Pons (tissue), 1 donor: ENCODE results near the gene BZW1.

Experiments
- DNase-seq: peaks from one replicate; pipeline ENCODE4 v3.0.0-alpha.2; 2016; ENCODE audit warnings: low spot score

Gene BZW1

DNA sequence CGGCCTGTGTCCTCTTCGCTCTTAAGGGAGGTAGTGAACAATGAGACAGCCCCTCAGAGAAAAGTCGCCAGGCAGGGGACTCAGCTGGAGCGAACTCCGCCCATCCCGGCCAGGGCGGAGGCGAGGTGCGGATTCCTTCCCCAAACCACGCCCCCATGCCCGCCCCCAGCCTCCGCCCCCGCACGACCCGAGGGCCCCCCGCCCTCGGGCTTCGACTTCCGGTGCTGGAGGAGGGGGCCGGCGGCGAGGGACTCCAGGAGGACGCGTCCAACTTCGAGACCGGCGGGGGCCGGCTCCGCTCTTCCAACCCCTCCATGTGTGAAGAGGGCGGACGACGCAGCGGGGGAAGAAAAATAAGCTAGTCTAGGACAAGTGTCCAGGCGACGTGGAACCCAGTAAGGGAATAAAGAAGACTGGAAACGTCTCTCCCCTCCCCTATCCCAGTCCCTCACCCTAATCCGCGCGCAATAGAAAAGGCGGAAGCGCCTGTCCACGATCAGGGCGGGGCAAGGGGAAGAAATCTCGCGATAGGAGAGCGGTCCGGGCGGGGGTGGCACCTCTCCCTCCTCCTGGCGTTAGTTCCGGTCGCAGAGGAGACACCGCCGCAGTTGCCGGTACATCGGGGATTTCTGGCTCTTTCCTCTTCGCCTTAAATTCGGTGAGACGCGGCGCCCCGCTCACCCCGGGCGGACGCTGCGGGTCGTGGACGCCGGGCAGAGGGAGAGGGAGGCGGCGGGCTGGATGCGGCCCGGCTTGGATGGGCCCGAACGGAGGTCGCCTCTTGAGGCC, at the start of gene BZW1:
BZW1 (plus strand) TSS at position 578 of the 789 bp plus-strand sequence. CDS start 1,308 bp downstream, outside the sequence.
- DNase-seq = peak; percentile 98

DNA sequence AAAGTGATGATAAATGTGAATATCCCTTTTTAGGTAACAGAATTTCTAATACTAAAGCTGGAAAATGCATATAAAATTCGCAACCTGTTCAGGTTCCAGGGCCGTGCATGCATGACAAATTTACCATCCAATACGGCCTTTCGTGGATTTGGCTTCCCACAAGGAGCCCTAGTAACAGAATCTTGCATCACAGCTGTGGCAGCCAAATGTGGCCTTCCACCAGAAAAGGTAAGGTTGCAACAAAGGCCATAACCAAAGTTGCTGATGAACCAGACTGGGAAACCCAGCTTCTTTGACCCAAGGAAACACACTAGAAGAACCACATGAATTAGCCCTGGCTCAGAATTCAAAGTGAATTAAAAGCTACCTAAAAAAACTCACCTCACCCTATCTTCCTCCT, 49.6 kb upstream of the BZW1 start:
- no peak for DNase-seq

DNA sequence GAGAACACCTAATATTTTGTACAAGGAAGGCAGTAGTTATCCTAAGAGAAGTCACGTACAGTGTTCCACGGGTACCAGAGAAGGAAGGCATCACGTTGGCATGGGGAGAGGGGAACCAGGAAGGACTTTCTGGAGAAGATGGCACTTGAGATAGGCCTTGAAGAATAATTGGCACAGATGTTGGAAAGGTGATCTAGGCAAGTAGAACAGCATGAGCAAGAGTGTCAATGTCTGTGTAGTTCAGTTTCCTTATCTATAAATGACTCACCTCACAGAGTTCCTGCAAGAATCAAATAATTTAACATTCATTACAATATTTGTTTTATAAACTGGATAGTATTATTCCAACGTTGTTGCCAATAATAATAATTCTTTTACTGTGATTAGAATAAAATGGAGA, 48.3 kb upstream of the BZW1 start:
- no peak for DNase-seq

DNA sequence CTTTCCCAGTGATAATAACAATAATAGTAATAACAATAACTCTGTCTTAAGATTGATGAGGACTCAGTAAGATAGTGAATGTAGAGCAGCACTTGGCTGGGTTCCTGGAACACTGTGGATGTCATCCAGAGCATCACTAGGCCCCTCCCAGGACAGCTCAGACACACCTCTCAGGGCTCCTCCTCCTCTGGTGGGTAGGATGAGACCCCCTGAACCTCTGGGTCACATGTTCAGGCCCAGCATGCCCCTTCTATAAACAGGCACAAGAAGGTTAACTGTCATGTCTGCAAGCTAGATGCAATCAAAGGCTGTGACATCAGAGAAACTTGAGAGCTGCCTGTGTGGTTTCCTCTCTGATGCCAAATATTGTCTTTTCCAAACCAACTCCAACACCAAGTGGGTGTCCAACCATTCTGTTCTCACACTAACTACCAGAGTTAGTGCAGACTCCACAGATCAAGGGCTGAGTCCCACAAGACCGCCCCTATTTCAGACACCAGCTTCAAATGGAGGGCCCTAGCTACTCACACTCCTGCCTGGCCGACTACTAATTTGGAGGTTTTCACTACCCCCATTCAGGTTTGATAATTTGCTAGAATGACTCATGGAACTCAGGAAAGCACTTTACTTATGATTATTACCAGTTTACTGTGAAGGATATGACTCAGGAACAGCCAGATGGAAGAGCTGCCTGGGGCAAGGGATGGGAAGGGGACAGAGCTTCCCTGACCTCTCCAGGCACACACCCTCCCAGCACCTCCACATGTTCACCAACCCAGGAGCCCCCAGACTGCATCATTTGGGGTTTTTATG, 46.4 kb upstream of the BZW1 start:
- DNase-seq = no peak

DNA sequence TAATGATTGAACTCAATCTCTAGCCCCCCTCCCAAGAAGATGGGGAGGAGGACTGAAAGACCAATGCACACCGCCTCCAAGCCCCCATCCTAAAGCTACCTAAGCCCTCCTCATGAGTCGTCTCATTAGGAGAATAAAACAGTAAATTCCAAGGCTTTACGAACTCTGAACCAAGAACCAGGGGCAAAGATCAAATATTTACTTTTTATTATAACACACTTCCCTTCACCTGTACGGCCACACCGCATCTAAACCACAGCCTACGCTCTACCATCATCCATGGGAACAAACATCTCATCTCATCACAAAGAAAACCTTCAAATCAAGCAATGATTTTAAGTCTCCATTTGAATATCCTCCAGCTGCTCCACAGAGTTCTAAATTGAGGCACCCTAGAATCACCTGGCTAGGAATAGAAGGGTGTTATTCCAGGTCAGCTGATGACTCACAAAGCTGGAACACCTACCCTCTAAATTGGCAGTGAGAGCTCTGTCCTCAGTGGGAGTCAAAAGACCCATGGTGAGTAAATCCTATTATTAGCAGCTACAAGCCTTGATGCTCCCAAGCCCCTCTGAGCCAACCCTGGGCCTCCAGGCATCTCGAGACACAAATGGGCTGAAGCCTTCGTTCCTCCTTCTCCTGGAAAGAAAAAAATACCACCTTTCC, 45.6 kb upstream of the BZW1 start:
- DNase-seq = peak; percentile 4

DNA sequence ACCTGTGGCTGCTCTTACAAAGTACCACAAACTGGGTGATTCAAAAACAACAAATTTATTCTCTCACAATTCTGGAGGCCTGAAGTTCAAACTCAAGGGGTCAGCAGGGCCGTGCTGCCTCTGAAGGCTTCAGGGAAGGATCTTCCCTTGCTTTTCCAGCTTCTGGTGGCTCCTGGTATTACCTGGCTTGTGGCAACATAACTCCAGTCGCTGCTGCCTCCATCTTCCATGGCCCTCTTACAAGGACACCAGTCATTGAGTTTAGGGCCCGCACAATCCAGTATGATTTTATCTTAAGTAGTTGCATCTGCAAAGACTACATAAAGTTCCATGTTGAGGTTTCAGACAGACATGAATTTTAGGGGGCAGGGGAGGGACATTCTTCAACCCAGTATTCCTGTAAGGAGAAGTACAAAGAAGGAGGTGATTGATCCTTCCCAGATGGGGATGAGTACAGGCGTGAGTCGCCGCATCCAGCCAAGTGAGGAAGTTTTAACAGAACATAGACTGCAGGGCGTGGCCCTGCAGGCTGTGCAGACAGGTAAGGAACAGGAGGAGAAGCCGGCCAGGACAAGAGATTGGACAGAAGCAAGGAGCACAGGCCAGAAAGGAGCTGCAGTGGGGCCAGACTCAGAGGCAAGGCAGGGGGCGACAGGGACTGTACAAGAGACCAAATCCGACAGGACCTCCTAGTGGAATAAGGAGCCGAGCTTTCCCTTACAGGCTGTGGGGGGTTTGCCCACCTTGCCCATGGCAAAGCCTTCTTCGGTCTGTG, 44.4 kb upstream of the BZW1 start:
- DNase-seq = no peak

DNA sequence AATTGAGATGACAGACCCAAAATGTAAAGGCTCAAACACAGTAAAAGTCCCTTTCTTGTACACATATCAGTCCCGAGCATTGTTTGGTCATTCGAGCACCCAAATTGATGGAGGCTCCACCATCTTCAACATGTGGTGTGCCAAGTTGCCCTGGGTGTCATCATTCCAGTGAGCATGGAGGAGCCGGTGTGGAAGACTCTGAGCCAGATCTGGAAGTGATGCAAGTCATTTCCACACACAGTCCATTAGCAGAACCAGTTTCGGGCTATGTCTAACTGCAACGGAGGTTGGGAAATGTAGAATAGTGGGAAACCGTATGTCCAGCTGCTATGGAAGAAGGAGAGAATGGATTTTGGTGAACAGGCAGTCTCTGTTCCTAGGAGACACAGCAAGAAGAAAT, 40.9 kb upstream of the BZW1 start:
- DNase-seq = no peak

DNA sequence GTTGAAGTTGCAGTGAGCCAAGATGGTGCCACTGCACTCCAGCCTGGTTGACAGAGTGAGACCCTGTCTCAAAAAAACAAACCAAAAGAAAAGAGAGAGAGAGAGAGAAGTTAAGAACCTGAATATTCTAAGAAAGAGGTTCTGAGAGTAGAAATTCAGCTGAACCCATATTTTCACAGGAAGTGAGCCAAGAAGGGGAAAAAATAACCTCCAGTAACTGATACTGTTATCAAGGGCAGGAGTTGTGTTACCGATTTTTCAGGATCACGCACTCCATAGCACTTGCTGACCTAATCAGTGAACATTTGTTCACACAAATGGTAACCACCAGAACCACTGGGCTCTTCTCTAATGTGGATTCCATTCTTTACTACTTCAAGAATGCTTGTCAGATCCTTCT, 39.1 kb upstream of the BZW1 start:
- no peak for DNase-seq

DNA sequence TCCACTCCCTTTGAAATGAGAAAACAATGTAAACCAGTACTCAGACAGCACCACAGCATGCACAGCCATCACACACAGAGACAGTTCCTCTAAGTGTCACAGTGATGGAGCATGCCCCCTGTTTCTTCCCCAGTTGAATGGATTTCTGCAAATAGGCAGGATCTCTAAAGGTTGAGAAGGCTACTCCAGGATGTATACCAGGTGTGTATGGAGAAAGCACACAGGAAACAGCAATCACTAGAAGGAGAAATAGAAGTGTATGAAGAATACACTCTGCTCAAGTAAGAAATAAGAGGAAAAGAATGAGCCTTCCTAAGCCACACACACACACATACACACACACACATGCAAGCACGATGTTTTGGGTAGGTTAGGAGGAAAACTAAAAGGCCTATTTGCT, 38.6 kb upstream of the BZW1 start:
- no peak for DNase-seq

DNA sequence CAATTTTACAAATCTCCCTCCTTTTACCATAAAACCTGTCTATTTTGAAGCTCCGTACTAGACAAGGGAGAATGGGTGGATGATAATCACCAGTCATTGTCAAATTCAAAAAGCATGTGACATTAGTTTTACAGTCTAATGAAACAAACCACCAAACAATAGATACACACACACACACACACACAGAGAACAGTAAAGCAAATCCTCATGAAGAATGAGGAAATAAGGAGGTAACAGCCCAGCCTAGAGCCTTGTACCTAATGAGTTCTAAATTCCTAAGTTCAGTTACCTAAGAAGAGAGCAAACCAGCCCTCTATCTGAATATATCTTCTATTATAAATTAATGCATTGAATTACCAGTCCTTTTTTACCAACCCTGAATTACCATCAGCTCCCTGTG, 36.8 kb upstream of the BZW1 start:
- DNase-seq = no peak

DNA sequence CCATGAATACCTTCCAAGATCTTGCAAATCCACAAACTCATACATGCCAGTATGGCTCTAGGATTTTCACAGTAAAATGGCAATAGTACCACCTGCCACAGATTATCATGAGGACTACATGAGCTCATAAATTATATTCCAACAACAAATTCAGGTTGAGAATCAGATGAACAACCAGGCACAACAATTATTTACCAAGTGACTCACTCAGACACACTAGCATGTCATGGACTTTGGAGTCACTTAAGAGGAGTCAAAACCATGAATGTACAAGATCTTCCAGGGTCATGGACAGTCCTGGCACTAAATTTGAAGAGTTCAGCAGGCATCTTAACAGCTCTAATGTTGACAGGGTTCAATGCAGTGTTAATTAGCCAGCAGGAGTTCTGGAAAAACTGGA, 34.4 kb upstream of the BZW1 start:
- DNase-seq = no peak

DNA sequence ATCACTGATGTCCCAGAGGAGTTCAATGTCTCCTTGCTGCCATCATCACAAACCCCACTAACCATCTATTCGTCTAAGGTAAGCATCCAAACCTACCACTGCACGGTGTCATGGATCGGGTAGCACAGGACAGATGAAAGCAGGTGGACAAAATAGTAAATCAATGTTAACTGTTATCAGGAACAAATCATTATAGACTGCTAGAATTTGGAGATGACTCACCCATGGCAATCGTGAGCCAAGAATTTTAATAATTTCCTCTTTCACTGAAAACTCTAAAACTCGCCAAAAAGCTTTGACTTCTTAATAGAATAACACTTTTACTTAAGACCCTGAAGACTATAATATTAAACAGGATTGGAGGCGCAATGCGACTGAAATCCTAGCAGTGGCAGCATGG, 33.7 kb upstream of the BZW1 start:
- no peak for DNase-seq

DNA sequence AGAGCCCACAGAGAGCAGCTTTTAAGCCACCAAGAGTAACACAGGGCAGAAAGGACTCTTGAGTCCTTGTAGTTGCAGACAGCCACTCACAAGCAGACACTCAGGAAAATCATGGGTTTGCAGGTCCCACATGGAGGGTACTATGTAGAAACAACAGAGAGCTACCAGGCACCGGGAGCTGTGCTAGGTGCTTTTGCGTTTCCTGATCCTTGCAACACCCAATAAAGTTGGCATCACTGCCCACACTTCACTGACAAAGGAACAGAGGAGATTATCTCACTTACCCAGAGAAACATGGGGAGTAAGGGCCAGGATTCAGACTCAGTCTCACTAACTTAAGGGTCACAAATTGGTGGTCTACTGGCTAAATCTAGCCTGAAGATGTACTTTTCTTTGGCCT, 32.5 kb upstream of the BZW1 start:
- no peak for DNase-seq

DNA sequence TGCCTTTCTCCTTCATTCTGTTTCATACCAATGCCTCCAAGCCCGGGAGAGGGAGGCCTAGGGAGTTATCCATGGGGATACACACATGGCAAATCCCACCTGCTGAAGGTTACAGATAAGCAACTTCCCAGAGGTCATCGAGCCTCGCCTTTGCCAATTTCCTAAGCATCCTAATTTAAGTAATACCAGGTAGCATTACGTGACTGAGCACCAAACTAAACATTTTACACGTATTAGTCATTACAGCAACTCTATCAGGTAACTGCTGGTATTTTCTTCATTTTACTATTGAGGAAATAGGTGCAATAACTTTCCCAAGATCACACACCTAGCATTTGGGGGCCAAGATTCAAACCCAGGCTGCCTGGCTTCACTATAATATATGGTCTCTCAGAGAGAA, 30.1 kb upstream of the BZW1 start:
- no peak for DNase-seq

DNA sequence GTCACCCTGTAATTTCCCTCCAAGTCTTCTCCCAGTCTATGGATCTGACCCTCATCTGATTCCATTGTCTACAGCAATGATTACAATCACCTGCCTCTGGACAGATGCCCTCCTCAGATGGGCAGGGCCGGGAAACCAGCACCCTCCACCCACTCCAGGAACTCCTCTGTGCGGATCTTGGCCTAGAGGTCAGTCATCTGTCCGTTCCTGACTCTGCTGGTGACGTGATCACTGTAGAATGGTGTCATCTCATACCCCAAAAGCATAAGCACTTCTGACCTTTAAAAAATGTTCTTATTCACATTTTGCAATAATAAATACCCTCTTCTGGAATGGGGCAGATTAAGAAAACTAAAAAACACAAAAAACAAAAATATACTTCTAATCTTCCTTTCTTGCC, 29.5 kb upstream of the BZW1 start:
- no peak for DNase-seq

DNA sequence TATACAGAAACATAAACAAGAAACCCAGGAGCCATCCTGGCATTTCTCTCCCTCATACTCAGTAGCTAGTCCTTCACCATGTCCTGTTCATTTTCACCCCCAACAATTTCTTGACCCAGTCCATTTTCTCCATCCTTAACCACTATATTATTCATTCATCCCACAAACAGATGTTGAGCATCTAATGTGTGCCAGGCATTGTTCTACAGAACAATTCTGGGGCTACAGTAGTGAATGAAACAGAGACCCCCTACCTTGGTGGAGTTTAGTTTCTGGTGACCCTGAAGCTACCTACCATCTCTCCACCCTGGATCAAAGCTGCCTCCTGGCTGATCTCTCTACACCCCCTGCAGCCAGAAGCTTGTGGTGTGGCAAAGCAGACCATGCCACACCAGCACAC, 27.5 kb upstream of the BZW1 start:
- no peak for DNase-seq

DNA sequence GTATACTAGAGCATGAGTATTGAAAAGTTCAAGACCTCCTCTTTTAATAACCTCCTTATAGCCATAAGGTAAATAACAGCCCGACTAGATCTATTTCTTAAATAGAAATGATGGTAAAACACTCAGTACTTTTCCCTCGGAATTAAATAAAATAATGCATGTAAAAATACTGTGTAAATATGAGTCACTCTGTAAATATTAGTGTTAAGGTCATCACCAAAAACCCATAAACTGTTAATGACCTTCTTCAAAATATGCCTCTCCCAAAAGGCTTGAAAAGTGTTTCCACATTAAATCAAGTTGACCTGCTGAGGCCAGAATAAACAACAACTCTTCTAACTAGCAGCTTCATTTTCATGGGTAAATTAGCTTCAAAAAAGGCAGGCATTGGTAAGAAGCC, 25.3 kb upstream of the BZW1 start:
- DNase-seq = no peak

DNA sequence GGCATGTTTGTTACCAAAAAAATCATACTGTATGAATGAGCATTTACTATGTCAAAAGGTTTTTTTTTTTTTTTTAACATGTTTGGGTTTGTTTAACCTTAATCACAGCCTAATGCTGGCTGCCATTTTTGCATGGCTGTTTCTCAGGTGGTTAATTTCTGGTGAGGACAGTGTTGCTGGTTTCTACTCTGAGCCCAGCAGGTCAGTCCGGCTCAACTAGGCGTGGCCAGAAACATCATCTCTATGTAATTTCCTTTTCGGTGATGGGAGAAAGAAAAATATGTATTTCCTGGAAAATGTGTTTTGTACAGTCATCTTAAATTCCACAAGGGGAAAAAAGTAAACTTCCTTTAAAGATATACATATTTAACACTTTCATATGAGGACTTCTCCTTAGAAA, 24.9 kb upstream of the BZW1 start:
- DNase-seq = no peak

DNA sequence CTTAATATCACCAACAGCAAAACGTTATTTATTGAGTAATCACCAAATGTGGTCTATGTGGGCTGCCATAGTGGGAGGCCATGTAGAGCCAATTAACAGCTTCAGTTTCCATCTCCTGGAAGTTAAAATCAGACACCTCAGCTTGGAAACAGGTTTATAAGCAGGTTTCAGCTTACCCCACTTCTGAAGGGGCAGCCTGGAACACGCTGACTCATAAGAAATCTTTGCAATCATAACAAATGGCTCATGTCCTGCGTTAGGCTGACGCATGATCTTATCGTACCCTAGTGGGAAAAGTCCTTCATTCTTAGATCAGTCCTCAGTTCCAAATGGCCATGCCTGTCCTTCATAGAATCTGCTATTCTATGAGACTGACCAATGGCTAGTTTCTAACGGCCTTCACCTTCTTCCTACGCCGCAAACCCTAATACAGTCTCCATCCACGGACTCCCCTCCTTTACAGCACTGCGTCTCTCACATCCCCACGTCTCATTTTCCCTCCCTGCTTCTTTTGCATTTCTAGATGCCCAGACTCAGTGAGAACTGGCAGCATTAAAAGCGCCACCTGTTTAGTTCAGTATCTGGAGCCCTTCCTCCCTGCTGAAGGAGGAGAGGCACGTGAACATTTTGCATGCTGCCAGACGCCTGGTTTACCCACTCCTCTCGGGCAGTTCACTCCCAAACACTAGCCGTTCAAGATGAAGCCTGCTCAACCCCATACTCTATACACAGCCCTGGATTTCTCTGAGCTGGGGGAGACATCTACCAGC, 24.2 kb upstream of the BZW1 start:
- DNase-seq = no peak

DNA sequence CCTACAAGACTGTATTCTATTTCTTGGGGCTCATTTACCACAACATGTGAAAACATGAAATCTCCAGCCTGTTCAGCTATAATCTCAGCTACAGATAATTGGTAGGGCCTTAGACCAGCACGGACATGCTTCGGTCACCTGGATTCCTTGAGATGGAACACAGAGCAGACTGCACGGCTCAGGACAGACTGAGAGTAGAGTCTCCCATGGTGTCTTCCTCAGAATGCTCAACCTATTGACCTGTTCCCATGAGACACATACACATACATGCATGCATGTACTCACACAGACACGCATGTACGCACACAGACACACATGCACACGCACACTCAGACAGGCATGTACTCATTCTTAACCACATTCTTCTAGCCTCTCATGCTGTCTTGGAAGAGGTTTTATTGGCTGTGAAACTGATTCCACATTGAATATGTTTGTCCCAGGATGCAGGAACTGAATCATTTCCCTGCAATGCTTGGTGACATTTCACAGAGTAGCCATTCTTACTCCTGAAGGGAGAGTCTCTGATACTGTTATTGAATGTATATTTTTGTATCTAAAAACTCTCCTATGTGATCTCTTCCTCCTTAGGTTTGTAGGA, 23.5 kb upstream of the BZW1 start:
- no peak for DNase-seq

DNA sequence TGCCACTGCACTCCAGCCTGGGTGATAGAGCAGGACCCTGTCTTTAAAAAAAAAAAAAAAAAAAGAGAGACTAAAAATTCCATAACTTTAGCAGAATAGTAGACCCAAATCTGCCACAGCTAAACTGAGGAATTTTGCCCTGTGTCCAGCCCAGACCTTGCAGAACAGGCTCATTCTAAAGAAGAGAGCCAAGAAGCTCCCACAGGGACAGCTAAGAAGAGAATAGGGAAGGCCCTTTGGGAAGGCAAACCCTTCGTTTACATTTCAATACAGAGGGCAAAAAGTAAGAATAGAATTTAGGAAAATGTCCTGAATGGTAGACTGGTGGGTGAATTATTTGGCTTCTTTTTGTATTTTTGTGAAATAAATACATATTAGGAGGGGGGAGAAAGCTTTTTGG, 21.5 kb upstream of the BZW1 start:
- DNase-seq = no peak
